ENCODE data around the gene TENT4A.

- TF ChIP-seq CTCF (IDR thresholded peaks at IDR 0.05) (no peak), POLR2A (IDR thresholded peaks at IDR 0.05) (no peak)
Observed at GRCh38 chr5:6748142-6748541, 34.9 kb downstream of the TENT4A start.

Data from esophagus squamous epithelium (tissue), 4 donors.